Inflammatory macrophage (primary cell): ENCODE results near the gene SLC5A4.
"Not testable (repeated sequence)": the region's sequence is repeated elsewhere in the genome, so short reads cannot be mapped to it uniquely, and the experiment has no call there.

Experiments
- DNase-seq, 2 donors: peaks; one replicate each; pipeline ENCODE4 v3.0.0-alpha.2; 2020 to 2022
- total RNA-seq, 18 experiments: gene quantifications; one replicate each; lab custom pipeline; 2026; ENCODE audit warnings: mixed read lengths in 6 of 18, inconsistent platforms in 2 of 18; lab: John Stamatoyannopoulos, UW

The SLC5A4 gene
- total RNA-seq: 0 to 0.12 (median 0.02) reads per million in 18 experiments

- DNase-seq: no peak
These were observed at the start of gene SLC5A4 for GRCh38 chr22:32255217-32255616. Gene SLC5A4 (minus strand): TSS chr22:32255347. CDS start chr22:32255329, 18 bp downstream.

GRCh38 chr22:32293921-32294320, 38.8 kb upstream of the SLC5A4 start:
- not testable (repeated sequence) for DNase-seq

- DNase-seq: no peak
These were observed 31.2 kb upstream of the SLC5A4 start for GRCh38 chr22:32286290-32286840.

- DNase-seq: no peak
These were observed 25.9 kb upstream of the SLC5A4 start for GRCh38 chr22:32281072-32281471.

GRCh38 chr22:32275353-32275752, 20.2 kb upstream of the SLC5A4 start:
- DNase-seq: not testable (repeated sequence)

- DNase-seq: no peak
These were observed 16.2 kb upstream of the SLC5A4 start for GRCh38 chr22:32271389-32271788.

GRCh38 chr22:32270641-32271369, 15.7 kb upstream of the SLC5A4 start:
- DNase-seq: no peak

- DNase-seq: no peak
These were observed 14.2 kb upstream of the SLC5A4 start for GRCh38 chr22:32269316-32269715.

- DNase-seq: no peak
These were observed 11.9 kb upstream of the SLC5A4 start for GRCh38 chr22:32267011-32267410.

- peak; percentile 71 to 75 for DNase-seq
These were observed 11.0 kb upstream of the SLC5A4 start for GRCh38 chr22:32265882-32266767.

GRCh38 chr22:32263678-32264077, 8.5 kb upstream of the SLC5A4 start:
- DNase-seq: not testable (repeated sequence)

- no peak for DNase-seq
These were observed 6.2 kb upstream of the SLC5A4 start for GRCh38 chr22:32261306-32261705.

GRCh38 chr22:32258791-32259190, 3.6 kb upstream of the SLC5A4 start:
- no peak for DNase-seq

- DNase-seq: no peak
These were observed 579 bp upstream of the SLC5A4 start for GRCh38 chr22:32255726-32256125.

GRCh38 chr22:32249231-32249630, 5.9 kb downstream of the SLC5A4 start:
- no peak for DNase-seq

GRCh38 chr22:32248276-32248675, 6.9 kb downstream of the SLC5A4 start:
- no peak for DNase-seq

- no peak for DNase-seq
These were observed 9.0 kb downstream of the SLC5A4 start for GRCh38 chr22:32246166-32246565.

GRCh38 chr22:32245042-32245441, 10.1 kb downstream of the SLC5A4 start:
- no peak for DNase-seq

GRCh38 chr22:32244547-32244946, 10.6 kb downstream of the SLC5A4 start:
- no peak for DNase-seq

- no peak for DNase-seq
These were observed 14.7 kb downstream of the SLC5A4 start for GRCh38 chr22:32240461-32240860.

GRCh38 chr22:32237906-32238305, 17.2 kb downstream of the SLC5A4 start:
- DNase-seq: no peak

- DNase-seq: no peak
These were observed 18.2 kb downstream of the SLC5A4 start for GRCh38 chr22:32236970-32237369.

GRCh38 chr22:32233091-32233490, 22.1 kb downstream of the SLC5A4 start:
- DNase-seq: no peak
